CD4-positive, alpha-beta T cell treated with Interleukin-4 for 4 hours (primary cell): ENCODE results near the gene NRAP.

Experiments used
- DNase-seq: peaks from one replicate; pipeline ENCODE4 v3.0.0-alpha.2; 2020

The NRAP gene, protein sequence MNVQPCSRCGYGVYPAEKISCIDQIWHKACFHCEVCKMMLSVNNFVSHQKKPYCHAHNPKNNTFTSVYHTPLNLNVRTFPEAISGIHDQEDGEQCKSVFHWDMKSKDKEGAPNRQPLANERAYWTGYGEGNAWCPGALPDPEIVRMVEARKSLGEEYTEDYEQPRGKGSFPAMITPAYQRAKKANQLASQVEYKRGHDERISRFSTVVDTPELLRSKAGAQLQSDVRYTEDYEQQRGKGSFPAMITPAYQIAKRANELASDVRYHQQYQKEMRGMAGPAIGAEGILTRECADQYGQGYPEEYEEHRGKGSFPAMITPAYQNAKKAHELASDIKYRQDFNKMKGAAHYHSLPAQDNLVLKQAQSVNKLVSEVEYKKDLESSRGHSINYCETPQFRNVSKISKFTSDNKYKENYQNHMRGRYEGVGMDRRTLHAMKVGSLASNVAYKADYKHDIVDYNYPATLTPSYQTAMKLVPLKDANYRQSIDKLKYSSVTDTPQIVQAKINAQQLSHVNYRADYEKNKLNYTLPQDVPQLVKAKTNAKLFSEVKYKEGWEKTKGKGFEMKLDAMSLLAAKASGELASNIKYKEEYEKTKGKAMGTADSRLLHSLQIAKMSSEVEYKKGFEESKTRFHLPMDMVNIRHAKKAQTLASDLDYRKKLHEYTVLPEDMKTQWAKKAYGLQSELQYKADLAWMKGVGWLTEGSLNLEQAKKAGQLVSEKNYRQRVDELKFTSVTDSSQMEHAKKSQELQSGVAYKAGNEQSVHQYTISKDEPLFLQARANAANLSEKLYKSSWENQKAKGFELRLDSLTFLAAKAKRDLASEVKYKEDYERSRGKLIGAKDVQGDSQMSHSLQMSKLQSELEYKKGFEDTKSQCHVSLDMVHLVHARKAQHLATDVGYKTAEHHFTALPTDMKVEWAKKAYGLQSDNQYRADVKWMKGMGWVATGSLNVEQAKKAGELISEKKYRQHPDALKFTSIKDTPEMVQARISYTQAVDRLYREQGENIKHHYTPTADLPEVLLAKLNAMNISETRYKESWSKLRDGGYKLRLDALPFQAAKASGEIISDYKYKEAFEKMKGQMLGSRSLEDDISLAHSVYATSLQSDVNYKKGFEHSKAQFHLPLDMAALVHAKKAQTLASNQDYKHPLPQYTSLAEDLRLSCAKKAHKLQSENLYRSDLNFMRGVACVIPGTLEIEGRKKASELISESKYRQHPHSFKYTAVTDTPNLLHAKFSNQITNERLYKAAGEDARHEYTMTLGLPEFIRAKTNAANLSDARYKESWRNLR (N-terminal part only)

DNA sequence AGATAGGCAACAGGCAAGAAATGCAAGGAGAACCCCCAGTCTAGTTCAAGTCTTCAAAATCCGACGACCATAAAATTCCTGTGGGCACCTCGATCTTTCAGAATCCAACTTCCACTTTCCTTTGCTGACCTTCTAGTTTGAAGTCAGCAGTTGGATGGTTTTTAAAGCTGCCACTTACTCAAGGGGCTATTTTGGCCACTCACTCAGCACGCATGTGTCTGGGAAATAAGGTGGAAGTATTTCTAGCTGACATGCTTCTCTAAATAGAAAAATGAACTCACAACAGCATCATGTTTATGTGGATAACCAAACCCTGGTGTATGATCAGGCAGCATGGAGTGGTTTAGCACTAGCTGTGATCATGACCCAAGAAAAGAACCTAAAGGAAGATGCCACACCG lies at the start of gene NRAP:
TSS of gene NRAP (minus strand) at position 134 of the 400 bp plus-strand sequence. CDS start 159 bp downstream, outside the sequence.
- DNase-seq, result no peak

DNA sequence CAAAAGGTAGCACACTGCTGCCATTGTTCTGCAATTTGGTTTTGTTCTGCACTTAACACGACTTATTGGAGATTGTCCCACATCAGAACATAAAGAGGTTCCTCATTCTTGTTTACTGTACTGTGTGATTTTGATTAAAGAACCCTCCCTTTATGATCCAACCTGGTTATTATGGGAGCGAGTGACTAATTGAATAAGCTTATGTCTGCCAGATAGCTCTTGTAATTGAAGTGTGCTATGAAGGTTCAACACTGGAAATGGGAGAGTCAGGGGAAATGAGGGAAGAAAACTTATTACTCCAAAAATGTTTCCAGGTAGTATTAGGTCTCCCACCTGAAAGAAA lies 49.8 kb upstream of the NRAP start:
- no peak for DNase-seq

DNA sequence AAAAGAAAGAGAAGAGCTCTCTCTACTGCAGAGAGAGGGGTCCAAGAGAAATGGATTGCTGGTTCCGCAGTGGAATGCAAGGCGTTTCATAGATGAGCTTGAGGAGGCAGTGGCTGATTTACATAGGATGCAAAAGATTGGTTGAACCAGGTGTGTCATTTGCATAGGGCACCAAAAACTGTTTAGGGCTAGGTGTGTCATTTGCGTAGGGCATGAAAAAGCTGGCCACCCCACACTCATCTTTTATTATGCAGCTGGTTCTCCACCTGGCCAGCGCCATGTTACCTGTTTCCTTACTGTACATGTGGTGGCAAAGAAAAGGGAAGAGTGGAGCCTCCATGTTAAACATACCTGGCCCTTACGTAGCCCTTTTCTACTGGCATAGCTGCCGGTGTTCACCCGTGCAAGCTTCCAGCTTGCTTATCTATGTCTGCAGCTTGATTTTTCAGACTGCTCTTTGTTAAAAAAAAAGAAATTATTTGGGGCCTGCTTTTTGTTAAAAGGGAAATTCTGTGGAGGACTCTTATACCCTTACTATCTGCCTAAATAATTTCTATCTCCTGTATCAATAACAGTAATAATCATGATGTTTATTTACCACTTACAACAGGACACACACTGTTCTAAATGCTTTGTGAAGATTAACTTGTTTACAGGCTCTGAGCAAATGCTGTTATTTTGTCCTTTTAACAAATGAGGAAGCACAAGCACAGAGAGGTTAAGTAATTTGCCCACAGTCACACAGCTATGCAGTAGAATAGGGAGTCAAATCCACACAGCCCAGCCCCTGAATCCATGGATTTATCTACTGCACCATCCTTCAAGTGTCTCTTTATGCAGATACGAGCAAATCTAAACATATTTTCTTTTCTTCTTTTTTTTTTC lies 49.2 kb upstream of the NRAP start:
- DNase-seq, result no peak

DNA sequence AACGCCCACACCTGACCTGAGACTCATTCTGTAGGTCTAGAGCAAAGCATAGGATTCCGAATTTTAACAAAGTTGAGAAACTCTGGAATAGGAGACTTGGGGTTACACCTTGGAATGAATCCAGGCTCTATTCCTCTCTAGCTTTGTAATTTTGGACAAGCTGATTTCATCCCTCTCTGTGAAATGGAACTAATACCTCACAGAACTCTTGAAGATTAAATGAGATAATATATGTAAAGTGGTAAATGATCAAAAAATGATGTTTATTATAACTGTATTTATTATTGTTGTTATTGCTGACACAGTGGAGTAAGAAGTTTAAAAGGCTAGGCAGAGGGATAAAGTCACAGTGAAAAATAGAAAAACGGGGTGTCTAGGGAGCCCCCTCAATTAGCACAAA lies 48.2 kb upstream of the NRAP start:
- DNase-seq, result no peak

DNA sequence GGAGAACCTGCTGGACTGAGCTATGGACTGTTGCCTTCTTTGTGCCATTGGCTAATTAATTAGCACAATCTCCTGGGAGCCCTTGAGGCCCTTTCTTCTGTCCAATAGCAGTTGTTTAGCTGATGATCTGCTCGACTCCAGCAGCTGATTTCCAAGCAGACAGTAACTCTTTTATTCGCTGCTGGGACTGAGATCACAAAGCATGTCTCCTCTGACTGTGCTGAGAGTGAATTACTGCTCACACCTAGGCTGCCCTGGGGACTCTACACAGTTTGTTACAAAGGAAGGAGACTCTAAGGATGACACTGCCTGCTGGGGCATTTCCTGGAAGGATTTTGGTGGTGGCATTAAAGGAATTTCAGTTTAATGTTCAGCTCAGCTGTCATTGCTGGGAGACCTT lies 47.3 kb upstream of the NRAP start:
- no peak for DNase-seq

DNA sequence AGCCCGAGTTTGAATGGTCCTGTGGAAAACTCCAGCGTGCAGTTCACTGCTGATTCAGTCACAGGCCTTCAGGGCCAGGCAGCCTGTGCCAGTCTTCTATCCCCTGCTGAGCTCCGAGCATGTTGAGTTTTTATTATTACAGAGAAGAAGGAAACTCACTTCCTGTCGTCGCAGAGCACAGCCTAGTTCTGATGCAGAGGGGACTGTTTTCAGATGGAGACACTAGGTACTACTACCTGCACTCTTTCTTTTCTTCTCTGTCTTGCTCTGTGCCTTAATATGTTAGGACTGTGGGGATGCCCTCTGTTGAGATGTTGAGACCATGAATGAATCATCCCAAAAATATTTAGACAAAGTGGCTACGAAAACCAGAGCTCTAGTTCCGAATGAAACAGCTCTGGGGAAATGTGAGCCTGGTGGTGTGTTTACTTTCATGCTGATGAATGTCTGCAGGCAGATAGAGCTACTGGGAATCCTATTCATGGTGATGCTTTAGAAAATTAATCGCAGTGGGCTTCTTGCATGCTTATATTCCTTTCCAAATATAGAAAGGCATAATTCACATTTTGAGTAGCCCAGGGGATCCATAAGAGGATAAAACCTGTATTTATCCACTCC lies 45.5 kb upstream of the NRAP start:
- DNase-seq, result no peak

DNA sequence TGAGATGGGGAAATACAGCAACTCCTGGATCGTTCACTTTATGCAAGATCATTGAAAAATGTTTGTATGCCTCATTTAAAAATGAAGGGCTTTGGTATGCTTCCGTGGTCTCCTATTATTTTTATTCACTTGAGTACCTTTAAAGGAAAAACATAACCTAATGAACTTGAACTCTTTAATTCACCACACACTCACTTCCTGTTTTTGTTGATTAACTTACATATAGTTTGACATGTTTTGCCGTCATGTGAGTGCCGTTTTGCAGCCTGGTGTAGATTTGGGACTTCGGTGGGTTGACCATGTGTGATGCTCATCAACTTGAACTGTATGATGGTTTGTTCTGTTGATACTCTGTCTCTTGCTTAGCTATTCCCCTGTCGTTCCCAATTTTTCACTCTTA lies 44.8 kb upstream of the NRAP start:
- no peak for DNase-seq

DNA sequence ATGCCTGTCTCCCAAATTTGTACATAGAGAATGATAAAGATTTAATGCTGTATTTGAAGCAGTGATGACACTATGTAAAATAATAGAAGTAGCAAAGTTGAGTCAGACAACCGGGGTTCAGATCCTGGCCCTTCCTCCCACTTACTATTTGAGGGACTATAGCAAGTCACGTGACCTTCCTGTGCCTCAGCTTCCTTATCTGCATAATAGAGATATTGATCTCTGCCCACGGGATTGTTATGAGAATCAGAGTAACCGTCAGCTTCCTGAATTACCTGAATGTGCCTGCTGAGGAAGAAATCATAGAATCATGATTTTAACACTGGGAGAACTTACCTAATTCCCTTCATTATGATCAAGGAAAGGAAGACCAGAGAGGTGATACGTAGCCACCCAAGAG lies 42.8 kb upstream of the NRAP start:
- no peak for DNase-seq

DNA sequence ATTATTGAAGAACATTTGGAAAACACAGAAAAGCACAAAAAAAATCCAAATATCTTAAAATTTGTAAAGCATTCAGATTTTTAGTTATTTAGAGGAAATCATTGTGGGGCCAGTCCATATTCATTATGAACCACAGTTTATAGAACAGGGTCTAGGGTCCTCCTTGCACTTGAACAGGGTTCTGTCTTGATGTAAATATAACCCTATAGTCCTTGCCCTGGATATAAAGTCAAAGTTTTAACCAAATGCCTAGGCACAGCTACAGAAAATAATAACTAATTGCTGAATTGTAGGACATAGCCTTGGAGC lies 41.5 kb upstream of the NRAP start:
- no peak for DNase-seq

DNA sequence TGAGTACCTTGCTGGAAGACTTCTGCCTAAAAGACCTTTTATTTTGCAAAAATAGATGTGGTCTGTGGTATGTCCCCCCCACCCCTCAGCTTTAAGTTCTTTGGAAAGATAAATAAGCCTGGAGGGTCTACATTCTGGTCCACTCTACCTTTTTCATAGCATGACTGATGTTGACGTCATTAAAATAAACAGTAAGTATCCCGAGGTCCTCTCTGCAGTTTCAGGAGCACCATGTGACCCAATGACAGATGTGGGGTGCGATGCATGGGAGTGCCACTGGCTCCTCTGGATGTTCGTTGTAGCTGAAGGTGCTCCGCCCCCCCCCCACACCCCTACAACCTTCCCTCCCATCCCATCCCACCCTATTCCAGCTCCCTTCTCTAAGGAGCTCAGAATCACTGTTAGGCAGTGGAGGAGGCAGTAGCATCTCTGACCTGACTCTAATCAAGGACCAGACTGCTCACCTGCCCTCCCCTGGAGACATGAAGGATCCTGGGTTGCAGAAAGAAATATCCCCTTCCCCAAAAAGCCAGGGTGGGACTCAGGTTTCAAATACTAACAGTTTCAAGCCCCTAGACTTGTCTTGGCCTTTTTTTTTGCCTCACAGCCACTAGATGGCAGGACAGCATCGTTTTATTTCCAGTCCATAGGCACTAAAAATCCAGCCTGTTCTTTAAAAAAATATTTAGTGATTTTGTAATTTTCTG lies 40.9 kb upstream of the NRAP start:
- peak; percentile 20 for DNase-seq

DNA sequence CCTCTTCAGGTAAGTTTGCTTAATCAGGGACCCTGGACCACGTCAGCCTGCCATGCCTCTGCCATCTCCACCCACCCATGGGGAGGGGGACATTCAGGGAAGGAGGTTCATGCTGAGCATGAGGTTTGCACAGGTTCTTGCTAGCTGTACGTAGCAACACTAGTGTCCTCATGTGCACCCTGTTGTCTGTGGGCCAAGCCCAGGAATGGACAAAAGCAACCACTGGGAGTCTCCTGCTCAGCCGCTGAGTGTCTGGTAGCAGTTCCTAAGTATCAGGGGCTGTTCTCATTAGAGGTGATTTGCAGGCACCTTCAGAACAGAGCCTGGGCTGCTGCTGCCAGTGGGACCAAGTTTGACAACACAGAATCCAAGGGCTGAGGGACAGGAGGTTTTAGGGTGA lies 33.8 kb upstream of the NRAP start:
- no peak for DNase-seq

DNA sequence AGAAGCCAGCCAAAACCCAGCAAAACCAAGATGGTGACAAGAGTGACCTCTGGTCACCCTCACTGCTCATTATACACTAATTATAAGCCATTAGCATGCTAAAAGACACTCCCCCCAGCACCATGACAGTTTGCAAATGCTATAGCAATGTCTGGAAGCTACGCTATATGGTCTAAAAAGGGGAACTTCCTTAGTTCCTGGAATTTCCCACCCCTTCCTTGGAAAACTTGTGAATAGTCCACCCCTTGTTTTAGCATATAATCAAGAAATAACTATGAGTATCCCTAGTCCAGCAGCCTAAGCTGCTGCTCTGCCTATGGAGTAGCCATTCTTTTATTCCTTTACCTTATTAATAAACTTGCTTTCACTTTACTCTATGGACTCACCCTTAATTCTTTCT lies 31.9 kb upstream of the NRAP start:
- DNase-seq, result no peak

DNA sequence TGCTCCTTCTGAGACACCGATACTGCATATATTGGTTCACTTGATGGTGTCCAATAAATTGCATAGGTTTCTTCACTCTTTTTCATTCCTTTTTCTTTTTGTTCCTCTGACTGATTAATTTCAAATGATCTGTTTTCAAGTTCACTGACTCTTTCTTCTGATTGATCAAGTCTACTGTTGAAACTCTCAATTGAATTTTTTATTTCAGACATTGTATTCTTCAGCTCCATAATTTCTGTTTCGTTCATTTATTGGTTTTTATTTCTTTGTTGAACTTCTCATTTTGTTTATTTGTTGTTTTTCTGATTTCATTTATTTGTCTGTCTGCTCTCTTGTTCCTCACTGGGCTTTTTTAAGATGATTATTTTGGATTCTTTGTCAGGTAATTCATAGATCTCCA lies 29.5 kb upstream of the NRAP start:
- no peak for DNase-seq

DNA sequence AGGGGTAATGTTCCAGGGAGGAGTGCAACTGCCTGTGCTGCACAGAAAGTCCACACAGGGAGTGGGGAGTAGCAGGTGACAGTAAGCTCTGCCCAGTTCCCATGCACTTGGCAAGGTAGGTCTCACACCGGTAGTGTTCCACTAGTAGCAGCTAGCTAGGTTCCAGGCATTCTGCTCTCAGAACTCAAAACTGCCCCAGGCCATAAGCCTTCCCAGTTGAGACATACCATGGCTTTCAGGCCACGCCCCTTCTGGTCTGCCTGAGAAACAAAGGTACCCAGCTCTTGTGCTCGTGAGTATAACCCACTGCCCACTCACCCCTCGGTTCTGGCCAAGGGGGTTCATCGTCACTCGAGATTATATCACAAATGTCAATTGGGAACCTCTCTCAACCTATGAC lies 28.4 kb upstream of the NRAP start:
- no peak for DNase-seq

DNA sequence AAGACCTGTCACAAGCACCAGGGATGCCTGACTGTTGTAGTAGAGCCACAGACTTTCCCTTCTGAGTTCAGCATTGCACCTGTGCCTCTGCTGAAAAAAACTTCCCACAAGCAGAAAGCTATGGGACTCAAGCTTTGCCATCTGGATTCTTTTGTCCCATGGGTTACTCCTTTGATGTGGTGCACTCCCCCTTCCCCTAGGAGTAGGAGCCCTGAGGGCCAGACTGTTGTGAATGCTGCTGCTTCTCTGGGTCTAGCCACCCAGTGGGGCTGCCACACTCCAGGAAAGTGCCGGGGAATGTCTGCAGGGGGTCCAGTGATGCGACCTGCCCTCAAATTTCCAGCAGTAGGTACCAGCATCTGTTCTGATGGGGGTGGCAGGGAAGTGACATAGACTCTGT lies 27.5 kb upstream of the NRAP start:
- DNase-seq, result no peak

DNA sequence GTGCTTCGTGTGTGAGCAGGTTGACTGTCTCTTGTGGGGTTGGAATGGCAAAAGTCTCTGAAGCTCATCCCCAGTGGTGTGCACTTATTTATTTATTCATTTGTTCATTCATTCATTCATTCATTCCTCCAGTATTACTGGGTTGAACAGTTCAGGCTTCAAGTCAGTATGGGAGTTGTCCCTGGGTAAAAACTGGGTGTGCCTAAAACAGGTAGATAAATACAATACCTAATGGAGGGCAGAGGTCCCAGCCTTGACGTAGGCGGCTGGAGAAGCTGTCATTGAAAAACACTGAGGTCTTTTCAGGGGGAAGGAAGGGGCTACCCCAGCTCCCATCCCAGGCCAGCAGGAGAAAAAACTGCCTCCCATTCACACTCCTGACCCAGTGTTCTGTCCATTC lies 26.9 kb upstream of the NRAP start:
- DNase-seq, result no peak

DNA sequence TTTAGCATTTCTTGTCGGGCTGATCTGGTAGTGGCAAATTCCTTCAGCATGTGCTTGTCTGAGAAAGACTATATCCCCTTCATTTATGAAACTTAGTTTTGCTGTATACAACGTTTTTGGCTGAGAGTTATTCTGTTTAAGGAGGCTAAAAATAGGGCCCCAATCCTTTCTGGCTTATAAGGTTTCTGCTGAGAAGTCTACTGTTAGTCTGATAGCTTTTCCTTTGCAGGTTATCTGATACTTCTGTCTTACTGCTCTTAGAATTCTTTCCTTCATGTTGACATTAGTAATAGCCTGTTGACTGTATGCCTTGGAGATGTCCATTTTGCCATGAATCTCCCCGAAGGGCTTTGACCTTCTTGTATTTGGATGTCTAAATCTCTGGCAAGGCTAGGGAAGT lies 25.7 kb upstream of the NRAP start:
- no peak for DNase-seq

DNA sequence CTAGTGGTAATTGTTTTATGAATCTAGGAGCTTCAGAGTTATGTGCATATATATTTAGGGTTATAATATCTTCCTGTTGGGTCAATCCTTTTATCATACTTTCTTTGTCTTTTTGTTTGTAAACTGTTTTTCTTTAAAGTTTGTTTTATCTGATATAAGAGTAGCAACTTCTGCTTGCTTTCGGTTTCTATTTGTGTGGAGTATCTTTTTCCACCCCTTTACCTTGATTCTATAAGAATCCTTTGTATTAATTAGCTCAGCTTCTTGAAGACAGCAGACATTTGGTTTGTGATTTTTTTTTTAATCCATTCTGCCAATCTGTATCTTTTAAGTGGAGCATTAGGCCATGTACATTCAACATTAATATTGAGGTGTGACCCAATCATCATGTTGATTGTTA lies 25.2 kb upstream of the NRAP start:
- no peak for DNase-seq

DNA sequence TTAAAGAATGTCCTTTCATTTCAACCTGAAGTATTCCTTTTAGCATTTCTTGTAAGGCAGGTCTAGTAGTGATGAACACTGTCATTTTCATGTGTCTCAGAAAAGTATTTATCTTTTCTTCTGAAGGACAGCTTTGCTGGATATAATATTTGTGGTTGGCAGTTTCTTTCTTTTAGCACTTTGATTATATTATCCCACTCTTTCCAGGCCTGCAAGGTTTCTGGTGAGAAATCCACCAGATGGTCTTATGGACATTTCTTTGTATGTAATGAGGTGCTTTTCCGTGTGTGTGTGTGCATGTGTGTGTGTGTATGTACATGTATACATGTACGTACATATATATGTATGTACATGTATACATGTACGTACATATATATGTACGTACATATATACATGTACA lies 23.2 kb upstream of the NRAP start:
- DNase-seq, result no peak

DNA sequence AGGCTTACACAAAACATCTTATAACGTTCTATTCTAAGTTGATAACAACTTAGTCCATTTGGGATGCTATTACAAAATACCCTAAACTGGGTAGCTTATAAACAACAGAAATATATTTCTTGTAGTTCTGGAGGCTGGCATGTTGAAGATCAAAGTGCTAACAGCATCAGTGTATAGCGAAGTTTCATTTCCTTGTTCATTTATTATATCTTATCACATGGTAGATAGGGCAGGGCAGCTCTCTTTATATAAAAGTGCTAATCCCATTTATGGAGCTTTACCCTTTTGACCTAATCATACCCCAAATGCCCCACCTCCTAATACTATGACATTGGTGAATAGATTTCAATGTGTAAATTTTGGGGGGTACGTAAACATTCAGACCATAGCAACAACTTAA lies 22.2 kb upstream of the NRAP start:
- no peak for DNase-seq

DNA sequence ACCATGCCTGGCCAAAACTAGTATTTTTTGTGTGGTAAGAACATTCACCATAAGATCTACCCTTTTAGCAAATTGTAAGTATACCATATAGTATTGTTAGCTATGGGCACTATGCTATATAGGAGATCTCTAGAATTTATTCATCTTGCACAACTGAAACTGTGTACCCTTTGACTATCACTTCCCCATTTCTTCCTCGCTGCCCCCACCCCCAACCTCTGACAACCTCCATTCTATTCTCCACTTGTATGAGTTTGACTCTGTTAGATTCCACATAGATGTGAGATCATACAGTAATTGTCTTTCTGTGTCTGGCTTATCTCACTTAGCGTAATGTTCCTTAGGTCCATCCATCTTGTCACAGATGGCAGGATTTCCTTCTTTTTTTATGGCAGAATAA lies 19.5 kb upstream of the NRAP start:
- DNase-seq, result no peak
